ENCODE measurements around the gene SCGB3A2. TPM values are rescaled to one million over a fixed set of nuclear protein-coding genes. Genes with fewer than 3 reads are reported as not detected.

Gene SCGB3A2
- total RNA-seq, 2 donors from 2014 or later, result not detected

- no peak for DNase-seq
- ATAC-seq, result no peak
- H3K9me3 ChIP-seq (ENCODE audit: control insufficient read depth, low read length, poor library complexity, severe bottlenecking), result no peaks in the 10 kb centered on the region
- Mint-ChIP-seq H3K27me3 (no peaks in the 10 kb centered on the region), H3K27ac (no peak overlapping the region), H3K4me3 (no peak overlapping the region), H3K4me1 (no peaks in the 10 kb centered on the region), H3K36me3 (ENCODE audit: low read depth) (no peaks in the 10 kb centered on the region)
Measured at GRCh38 chr5:147927901-147928300, 49.4 kb downstream of the SCGB3A2 start.

GRCh38 chr5:147930769-147931168, 52.3 kb downstream of the SCGB3A2 start:
- DNase-seq, result no peak
- H3K4me3 Mint-ChIP-seq, result no peak overlapping the region
- H3K4me1 Mint-ChIP-seq, result no peaks in the 10 kb centered on the region
- ATAC-seq, result no peak
- H3K36me3 Mint-ChIP-seq (ENCODE audit: low read depth), result no peaks in the 10 kb centered on the region
- H3K27ac Mint-ChIP-seq, result no peak overlapping the region
- H3K9me3 ChIP-seq (ENCODE audit: control insufficient read depth, low read length, poor library complexity, severe bottlenecking), result no peaks in the 10 kb centered on the region
- H3K27me3 Mint-ChIP-seq, result no peaks in the 10 kb centered on the region

Other genes starting within 250 kb of the SCGB3A2 start
- 1 to 10 TPM; 2.4 to 4.1 TPM for gene JAKMIP2, start 96.0 kb upstream of the SCGB3A2 start, total RNA-seq
- gene SPINK1, start 47.0 kb upstream of the SCGB3A2 start, total RNA-seq, result not detected
- gene C5orf46, start 27.8 kb downstream of the SCGB3A2 start, total RNA-seq, result not detected
- gene SPINK5, start 185.3 kb downstream of the SCGB3A2 start, total RNA-seq, result not detected

Data from T-helper 17 cell (primary cell).